ENCODE results near the gene IRS1. TPM values are rescaled to one million over a fixed set of nuclear protein-coding genes. Genes with fewer than 3 reads are reported as not detected.

Gene IRS1
- total and polyA plus RNA-seq, 2 of the 4 experiments (the other 2 are of a cell fraction) = 21.1 to 37.1 TPM

- BruUV-seq (replicated peaks) = no TSS peak
- Histone ChIP-seq H4K5ac (ENCODE audit: low read depth, low read length) (no peak overlapping the region), H2AK9ac (replicated peaks; ENCODE audit: low read depth, low read length, poor library complexity) (no peak overlapping the region), H4K20me1 (ENCODE audit: insufficient read depth, low read length) (peaks cover 3% of the 10 kb centered on the region; the same call in 1 of the 2 replicates), H4K8ac (ENCODE audit: low read depth in 2 of 2, low read length in 2 of 2) (no peak overlapping the region), H3K79me1 (ENCODE audit: low read depth in 1 of 2, low read length in 2 of 2) (peaks cover 25 to 30% of the 10 kb centered on the region in 2 experiments), H2BK15ac (ENCODE audit: low read depth, low read length) (no peak overlapping the region), H2BK20ac (ENCODE audit: low read depth, low read length) (no peak overlapping the region), H3K9me3 (ENCODE audit: control insufficient read depth, insufficient read depth, low read length) (no peaks in the 10 kb centered on the region), H3K18ac (ENCODE audit: low read depth, low read length) (no peak overlapping the region), H3K56ac (ENCODE audit: extremely low read depth, insufficient read depth, low read length) (no peak overlapping the region), H2BK5ac (ENCODE audit: low read depth, low read length, poor library complexity, severe bottlenecking) (no peak overlapping the region), H3K4me1 (ENCODE audit: control insufficient read depth, insufficient read depth, low read length) (no peaks in the 10 kb centered on the region), H3K27ac (ENCODE audit: insufficient read depth, low read length) (no peak overlapping the region), H3K23ac (ENCODE audit: low read depth, low read length) (no peak overlapping the region), H3K9me1 (ENCODE audit: insufficient read depth, low read length) (no peaks in the 10 kb centered on the region; the same call in 1 of the 2 replicates), H3K9ac (ENCODE audit: low read depth, low read length) (no peak overlapping the region), H2AK5ac (ENCODE audit: low read depth, low read length) (no peak overlapping the region), H3K4ac (ENCODE audit: low read depth, low read length) (no peak overlapping the region), H4K91ac (ENCODE audit: insufficient read depth, low read depth, low read length) (no peak overlapping the region), H3K4me3 (ENCODE audit: insufficient read depth, low read depth, low read length) (no peak overlapping the region), H3K14ac (replicated peaks; ENCODE audit: low read depth, low read length) (no peak overlapping the region), H2AFZ (replicated peaks; ENCODE audit: low read length, poor library complexity) (no peak overlapping the region), H3K4me2 (ENCODE audit: low read depth, low read length) (no peak overlapping the region), H3K27me3 (ENCODE audit: control insufficient read depth, insufficient read depth, low read length) (no peaks in the 10 kb centered on the region), H2BK120ac (ENCODE audit: low read depth, low read length) (no peak overlapping the region), H3K36me3 (ENCODE audit: control insufficient read depth, insufficient read depth, low read length) (no peaks in the 10 kb centered on the region)
- no peak for DNase-seq
- dilution Hi-C loops (cut with HindIII; ENCODE audit: low sequenced_read_pairs, unreplicated experiment) (no loop called here), intact Hi-C loops (cut with micrococcal nuclease) (no loop called here), in situ Hi-C loops (cut with MboI; ENCODE audit: low sequenced_read_pairs) (no loop called here)
- ATAC-seq (ENCODE audit: low read depth) = no peak
- WGBS, 2 experiments (ENCODE audit: extremely low coverage in 2 of 2, insufficient read length in 1 of 2) = no CpG with 5 or more reads among the region's 1 CpG
- no peak for TF ChIP-seq RFX5 (IDR thresholded peaks at IDR 0.05; ENCODE audit: low read depth, low read length)
- TF ChIP-seq, protein P1, sequence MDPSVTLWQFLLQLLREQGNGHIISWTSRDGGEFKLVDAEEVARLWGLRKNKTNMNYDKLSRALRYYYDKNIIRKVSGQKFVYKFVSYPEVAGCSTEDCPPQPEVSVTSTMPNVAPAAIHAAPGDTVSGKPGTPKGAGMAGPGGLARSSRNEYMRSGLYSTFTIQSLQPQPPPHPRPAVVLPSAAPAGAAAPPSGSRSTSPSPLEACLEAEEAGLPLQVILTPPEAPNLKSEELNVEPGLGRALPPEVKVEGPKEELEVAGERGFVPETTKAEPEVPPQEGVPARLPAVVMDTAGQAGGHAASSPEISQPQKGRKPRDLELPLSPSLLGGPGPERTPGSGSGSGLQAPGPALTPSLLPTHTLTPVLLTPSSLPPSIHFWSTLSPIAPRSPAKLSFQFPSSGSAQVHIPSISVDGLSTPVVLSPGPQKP (IDR thresholded peaks at IDR 0.05; ENCODE audit: borderline replicate concordance, low read depth, low read length) = no peak
- no peak for TF ChIP-seq MAZ (IDR thresholded peaks at IDR 0.05; ENCODE audit: borderline replicate concordance, low read depth, low read length)
- TF ChIP-seq BHLHE40 (IDR thresholded peaks at IDR 0.05; ENCODE audit: low read depth, low read length) = no peak
- TF ChIP-seq, protein P2, sequence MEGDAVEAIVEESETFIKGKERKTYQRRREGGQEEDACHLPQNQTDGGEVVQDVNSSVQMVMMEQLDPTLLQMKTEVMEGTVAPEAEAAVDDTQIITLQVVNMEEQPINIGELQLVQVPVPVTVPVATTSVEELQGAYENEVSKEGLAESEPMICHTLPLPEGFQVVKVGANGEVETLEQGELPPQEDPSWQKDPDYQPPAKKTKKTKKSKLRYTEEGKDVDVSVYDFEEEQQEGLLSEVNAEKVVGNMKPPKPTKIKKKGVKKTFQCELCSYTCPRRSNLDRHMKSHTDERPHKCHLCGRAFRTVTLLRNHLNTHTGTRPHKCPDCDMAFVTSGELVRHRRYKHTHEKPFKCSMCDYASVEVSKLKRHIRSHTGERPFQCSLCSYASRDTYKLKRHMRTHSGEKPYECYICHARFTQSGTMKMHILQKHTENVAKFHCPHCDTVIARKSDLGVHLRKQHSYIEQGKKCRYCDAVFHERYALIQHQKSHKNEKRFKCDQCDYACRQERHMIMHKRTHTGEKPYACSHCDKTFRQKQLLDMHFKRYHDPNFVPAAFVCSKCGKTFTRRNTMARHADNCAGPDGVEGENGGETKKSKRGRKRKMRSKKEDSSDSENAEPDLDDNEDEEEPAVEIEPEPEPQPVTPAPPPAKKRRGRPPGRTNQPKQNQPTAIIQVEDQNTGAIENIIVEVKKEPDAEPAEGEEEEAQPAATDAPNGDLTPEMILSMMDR (conservative IDR thresholded peaks at IDR 0.05; ENCODE audit: low read depth, low read length) = no peak
- no peak for TF ChIP-seq CHD1 (IDR thresholded peaks at IDR 0.05; ENCODE audit: low read depth, low read length)
- no peak for TF ChIP-seq FOS (IDR thresholded peaks at IDR 0.05; ENCODE audit: low read depth, low read length)
- TF ChIP-seq RAD21 (IDR thresholded peaks at IDR 0.05; ENCODE audit: low read length) = no peak
- TF ChIP-seq, protein P3, sequence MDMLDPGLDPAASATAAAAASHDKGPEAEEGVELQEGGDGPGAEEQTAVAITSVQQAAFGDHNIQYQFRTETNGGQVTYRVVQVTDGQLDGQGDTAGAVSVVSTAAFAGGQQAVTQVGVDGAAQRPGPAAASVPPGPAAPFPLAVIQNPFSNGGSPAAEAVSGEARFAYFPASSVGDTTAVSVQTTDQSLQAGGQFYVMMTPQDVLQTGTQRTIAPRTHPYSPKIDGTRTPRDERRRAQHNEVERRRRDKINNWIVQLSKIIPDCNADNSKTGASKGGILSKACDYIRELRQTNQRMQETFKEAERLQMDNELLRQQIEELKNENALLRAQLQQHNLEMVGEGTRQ (IDR thresholded peaks at IDR 0.05; ENCODE audit: low read depth, low read length) = no peak
- TF ChIP-seq NFE2L2 (IDR thresholded peaks at IDR 0.05; ENCODE audit: low read depth, low read length) = no peak
- ChIA-PET POLR2A (ENCODE audit: unreplicated experiment) (no interaction called here), CTCF (no interaction called here)
Measured at GRCh38 chr2:226847090-226847489, 47.5 kb upstream of the IRS1 start.

Data from IMR-90 (cell line).